ACHN (cell line): Measurements from ENCODE around the gene NRG3.

Source experiments
- DNase-seq: peaks from one replicate; pipeline ENCODE4 v3.0.0-alpha.2; 2015
- in situ Hi-C: cut with HindIII; loops from 2 replicates; pipeline ENCODE4 v1.10.0; 2017; ENCODE audit warnings: low sequenced_read_pairs, low pct_ligation_motif_present, low pct_unique_long_range_greater_than_20kb

Gene NRG3

DNA sequence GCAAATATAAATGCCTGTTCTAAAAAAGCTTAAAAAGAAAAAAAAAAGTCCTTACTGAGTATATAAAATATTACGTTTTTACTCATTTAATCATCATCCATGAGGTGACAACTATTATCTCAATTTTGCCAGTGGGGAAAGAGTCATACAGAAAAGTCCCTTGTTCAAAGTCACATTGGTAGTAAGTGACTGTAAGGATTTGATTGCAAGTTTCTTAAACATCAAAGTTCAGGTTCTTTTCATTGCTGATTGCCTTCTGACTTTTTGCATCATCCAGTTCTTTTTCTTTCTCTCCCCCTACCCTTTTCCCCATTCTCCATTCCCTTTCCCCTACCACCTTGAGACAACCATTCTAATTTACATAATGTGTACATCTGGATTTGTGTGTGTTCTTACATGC lies 363.3 kb downstream of the NRG3 start:
- no peak for DNase-seq
- in situ Hi-C loops, result no loop called here

DNA sequence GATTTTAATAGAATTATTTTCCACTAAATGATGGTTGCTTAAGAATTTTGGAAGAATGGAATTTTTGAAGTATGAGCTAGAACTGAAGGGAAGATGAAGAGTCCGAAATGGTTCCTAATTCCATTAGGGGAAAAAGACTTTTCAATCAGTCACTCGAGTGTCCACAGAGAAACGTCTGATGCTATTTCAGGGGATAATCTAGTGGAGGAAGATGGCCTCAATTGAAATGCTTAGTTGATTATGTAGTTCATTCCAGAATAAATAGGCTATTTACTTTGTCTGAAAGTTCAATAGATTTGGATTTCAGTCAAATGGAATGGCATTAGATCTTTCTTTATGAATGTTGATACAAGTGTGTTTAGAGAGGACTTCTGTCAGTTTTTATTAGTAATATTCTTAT lies 365.4 kb downstream of the NRG3 start:
- no peak for DNase-seq
- in situ Hi-C loops, result no loop called here

DNA sequence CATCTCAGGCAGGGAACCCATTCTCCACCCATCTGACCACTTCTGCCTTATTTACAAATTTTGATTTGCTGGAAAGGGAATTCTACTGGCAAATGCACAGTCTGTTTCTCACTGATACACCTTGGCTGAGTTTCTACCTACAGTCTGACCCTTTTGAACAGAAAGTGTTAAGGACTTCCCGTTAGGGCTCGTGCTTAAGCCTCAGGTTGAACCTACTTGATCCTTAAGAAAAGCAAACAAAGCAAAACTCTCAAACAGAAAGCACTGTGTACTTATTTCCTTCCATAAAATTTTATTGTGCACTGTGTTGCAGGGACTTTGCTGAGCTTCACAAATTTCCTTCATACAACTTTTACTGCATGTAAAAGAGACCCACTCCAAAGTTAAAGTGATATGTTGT lies 367.8 kb downstream of the NRG3 start:
- no peak for DNase-seq
- in situ Hi-C loops, result no loop called here

DNA sequence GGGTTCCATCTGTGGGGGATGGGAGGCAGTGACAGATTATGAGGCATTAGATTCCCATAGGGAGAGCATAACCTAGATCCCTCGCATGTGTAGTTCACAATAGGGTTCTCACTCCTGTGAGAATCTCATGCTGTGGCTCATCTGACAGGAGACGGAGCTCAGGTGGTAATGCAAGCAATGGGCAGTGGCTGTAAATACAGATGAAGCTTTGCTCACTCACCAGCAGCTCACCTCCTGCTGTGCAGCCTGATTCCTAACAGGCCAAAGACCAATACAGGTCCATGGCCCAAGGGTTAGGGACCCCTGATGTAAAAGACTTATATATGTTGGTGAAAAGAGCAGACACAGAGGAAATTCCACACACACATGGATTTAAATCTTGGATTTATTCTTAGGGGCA lies 370.2 kb downstream of the NRG3 start:
- in situ Hi-C loops, result no loop called here

DNA sequence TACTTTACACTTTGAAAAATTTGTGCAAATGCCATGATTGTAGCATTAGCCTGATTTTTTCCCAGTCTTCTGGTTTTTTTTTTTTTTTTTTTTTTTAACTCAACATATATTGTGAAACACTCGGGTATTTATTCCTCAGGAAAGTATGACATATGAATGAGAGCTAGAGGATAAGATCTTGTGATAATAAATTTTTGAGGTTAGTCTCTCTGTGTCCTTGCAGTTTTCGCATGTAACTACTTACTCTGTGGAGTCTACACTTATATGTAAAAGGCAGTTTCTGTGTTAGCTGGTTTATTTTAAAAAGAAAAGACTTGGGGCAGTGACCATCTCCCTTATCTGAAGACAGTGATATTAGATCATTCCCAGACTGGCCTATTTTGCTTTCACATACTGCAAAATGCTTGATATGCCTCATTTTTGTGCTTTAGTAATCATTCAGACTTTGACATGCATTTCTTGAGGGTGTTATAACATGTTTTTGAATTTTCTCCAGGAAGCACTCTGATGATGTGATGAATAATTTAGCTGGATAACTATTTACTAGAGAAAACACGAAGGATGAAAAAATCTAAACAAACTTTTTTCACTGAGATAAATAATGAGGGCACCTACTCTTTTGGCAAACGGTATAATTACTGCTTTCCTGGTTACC lies 371.0 kb downstream of the NRG3 start:
- in situ Hi-C loops, result no loop called here
- DNase-seq, result no peak

More for the DNA sequence above, 370.2 kb downstream of the NRG3 start:
- no peak for DNase-seq

- in situ Hi-C loops, result no loop called here
- no peak for DNase-seq
These were observed 374.1 kb downstream of the NRG3 start for GRCh38 chr10:82249141-82249540.

- in situ Hi-C loops, result no loop called here
- no peak for DNase-seq
These were observed 376.4 kb downstream of the NRG3 start for GRCh38 chr10:82251222-82251906.

DNA sequence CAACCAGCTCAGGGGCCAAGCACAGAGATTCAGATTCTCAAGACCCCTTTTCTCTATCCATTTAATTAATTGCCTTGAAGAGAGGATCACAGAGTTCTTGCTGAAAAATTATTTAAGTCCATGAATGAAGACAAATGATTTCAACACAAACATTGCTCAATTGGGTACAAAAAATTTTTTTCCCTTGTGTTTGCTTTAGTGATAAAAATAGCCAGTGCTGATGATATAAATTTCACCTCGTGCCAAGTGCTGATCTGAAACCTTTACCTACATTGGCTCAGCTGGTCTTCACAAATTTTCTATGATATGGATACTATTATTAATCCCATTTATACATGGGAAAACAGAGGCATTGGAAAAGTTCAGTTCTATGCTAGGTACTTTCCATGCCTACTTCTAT lies 377.1 kb downstream of the NRG3 start:
- no peak for DNase-seq
- in situ Hi-C loops, result no loop called here

DNA sequence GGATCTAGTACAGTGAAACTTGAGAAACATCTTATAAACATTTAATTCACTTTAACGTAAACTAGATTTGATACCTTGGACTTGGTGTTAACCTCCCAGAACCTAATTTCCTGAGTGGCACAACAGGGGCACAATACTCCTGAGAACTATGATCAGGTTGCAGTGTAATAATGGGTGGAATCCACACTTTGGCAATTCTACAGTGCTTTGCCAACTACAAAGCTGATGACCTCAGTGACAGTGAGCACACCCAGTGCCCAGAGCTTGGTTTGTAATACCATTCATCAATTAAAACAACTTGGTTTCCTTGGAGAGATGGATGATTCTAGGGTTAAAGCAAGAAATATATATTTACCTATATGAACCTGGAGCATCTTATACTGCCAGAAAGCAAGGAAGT lies 379.2 kb downstream of the NRG3 start:
- DNase-seq, result no peak
- in situ Hi-C loops, result no loop called here

DNA sequence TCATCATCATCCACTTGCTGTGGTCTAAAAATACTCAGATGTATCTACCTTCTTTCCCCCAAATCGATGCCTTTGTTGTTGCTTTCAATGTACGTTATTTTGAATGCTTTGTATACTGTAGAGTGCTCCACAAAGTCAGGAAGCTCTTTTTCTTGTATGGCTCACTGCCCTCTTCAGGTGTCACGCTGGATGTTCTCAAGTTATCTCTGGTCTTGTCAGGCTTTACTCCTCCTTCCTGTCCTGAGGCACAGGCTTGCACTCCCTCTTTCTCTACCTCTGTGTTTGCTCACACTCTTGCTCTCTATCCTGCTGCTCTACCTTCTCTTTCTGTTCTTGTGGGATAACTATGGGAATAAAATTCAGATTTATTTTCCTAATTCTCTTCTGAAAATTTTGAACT lies 381.3 kb downstream of the NRG3 start:
- no peak for DNase-seq
- in situ Hi-C loops, result no loop called here

DNA sequence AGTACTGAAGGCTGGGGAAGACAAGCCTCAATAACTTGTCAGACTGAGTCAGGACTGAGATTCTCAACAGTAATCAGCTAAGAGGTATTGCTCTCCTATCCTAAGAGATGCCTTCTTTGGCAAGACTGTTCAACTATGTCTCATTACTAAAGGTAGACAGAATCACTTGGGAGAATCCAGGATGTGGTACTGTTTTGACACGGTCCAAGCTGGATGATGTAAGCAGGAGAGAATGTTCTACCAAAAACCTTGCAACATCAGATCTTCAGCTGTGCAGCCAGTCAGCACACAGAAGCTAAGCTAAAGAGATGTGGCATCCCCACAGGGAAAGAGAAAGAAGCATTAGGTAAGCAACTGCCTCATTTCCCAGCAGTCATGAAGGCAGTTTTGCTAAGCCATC lies 391.4 kb downstream of the NRG3 start:
- in situ Hi-C loops, result no loop called here
- DNase-seq, result no peak

- in situ Hi-C loops, result no loop called here
- DNase-seq, result no peak
These were observed 392.0 kb downstream of the NRG3 start for GRCh38 chr10:82267014-82267413.

DNA sequence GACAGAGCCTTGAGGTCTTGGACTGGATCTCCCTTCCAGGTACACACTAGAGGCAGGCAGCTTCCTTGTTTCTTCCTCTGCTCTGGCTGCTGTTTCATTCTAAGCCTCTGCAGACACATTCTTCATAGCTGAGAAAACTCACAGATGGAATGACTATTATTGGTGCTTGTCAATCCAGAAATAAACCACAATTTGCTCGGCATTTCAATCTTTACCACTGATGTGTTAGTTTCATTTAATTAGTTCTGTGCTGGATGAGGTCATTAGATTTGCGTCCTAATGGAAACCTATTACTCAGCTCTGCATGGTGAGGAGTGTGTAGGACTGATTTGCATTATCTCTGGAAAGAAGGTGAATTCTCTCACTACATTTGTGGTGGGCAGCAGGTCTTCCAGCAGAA lies 392.5 kb downstream of the NRG3 start:
- DNase-seq, result no peak
- in situ Hi-C loops, result no loop called here

GRCh38 chr10:82267960-82268359 lies 393.0 kb downstream of the NRG3 start:
- in situ Hi-C loops, result no loop called here
- no peak for DNase-seq

- in situ Hi-C loops, result no loop called here
- no peak for DNase-seq
These were observed 402.6 kb downstream of the NRG3 start for GRCh38 chr10:82277591-82277990.

DNA sequence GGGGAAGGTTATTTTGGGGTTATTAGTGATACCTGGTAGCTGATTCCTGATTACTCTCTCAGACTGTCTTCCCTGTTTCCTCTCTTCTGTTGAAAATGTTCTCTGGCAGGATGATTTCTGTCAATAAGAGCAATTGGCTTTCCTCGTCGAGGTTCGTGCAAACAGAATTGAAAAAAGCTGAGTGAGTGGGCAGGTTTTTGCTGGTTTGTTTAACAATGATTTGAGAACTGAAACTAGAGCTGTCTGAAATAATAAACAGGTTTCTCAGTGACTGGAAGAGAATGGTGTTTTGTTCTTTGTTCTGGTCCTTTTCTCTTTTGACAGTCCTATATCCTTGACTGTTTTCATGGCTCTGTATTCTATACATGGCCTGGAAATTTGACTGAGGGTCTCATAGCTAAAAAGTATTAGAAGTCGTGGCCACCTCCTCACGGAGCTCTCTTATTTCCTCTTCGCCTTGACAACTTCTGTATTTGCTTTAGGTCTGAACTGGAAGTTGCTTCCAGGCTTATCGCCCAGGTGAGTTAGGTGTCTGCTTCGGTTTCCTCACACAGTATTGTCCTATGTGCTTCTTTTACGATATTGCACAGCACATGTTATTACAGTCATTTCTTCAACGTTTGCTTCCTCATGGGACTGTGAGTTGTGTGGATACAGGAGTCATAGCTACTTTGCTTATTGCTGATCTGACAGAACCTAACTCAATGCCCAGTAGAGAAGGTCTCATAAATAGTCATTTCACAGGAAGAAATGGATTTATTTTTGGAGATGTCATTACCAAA lies 403.6 kb downstream of the NRG3 start:
- DNase-seq, result no peak
- in situ Hi-C loops, result no loop called here

GRCh38 chr10:82282782-82283456 lies 407.9 kb downstream of the NRG3 start:
- no peak for DNase-seq
- in situ Hi-C loops, result no loop called here

DNA sequence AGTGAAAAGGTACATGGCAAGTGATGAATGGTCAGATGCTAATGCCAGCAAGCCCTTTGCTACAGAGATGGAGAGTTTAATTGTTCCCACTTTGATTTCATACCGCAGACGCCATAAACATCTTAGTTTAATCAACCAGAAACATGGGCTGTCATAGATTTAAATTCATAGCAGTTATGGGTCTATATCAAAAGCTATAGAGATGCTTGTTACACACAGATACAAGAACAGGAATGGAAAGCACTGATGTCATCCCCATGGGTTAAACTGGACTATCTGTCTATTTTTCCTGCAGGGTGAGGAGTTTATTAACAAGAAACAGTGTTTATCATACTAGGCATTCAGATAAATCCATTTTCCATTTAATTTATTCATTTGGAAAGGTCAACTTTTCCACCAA lies 409.2 kb downstream of the NRG3 start:
- in situ Hi-C loops, result no loop called here
- no peak for DNase-seq

- peak; percentile 41 for DNase-seq
- in situ Hi-C loops, result no loop called here
These were observed 413.5 kb downstream of the NRG3 start for GRCh38 chr10:82288461-82288881.
